Psoas muscle (tissue), 8 donors: ENCODE results near the gene SHF. TPM values are rescaled to one million over a fixed set of nuclear protein-coding genes. Genes with fewer than 3 reads are reported as not detected.

Source experiments
- ATAC-seq, 4 donors: fragments of 200-7000 bp; cut with Tn5 transposase; one replicate each; pipeline ENCODE4 v1.9.1; 2020; ENCODE audit warnings: moderate library complexity in 3 of 4, mild to moderate bottlenecking in 2 of 4
- DNase-seq, 2 donors: peaks; one replicate each; pipeline ENCODE4 v3.0.0-alpha.2; 2020
- H3K27ac ChIP-seq: fragments of 200-600 bp; one replicate; pipeline ENCODE4 v1.8.0; 2022
- H3K27me3 ChIP-seq, 3 donors: fragments of 200-600 bp in 1 of 3; one replicate each; pipeline versions ENCODE4 v1.6.1 to v1.8.0; 2013 to 2022; ENCODE audit warnings: low read length in 2 of 3, mild to moderate bottlenecking in 2 of 3, moderate library complexity in 1 of 3; ENCODE audit not compliant: insufficient read depth in 3 of 3
- H3K36me3 ChIP-seq, 2 donors: fragments of 200-600 bp in 1 of 2; one replicate each; pipeline versions ENCODE4 v1.6.1 to v1.8.0; 2013 to 2022; ENCODE audit warnings: low read depth in 1 of 2, mild to moderate bottlenecking in 1 of 2, moderate library complexity in 1 of 2; ENCODE audit not compliant: insufficient read depth in 1 of 2
- H3K4me1 ChIP-seq: fragments of 200-600 bp; one replicate; pipeline ENCODE4 v1.8.0; 2022
- H3K4me3 ChIP-seq: fragments of 200-600 bp; one replicate; pipeline ENCODE4 v1.8.0; 2022; ENCODE audit warnings: mild to moderate bottlenecking
- H3K9me3 ChIP-seq: fragments of 200-600 bp; one replicate; pipeline ENCODE4 v1.8.0; 2022
- WGBS, 3 donors: extraction: QIAGEN DNeasy Blood & Tissue Kit; methylation state at CpG; one replicate each; pipeline versions ENCODE4 v1.1.6 to v1.1.7; 2013; 5-methylcytosine and 5-hydroxymethylcytosine counted together
- intact Hi-C, 2 donors: fragments of 100-400 bp; cut with DNase I; formaldehyde crosslinking; loops; one replicate each; pipeline versions ENCODE4 v1.11.0 to v1.14.2; 2022
- polyA plus RNA-seq, 3 donors: library from polyadenylated mRNA; stranded (reverse); fragments of 200-250 nt; gene quantifications; one replicate each; pipeline ENCODE4 v1.2.3, GENCODE V29; 2013
- total RNA-seq, 4 donors: library from RNA; stranded (reverse); fragmentation: NEBNext Ultra II Directional in 2 of 4; extraction: Animal tissue kit (Norgen Biotek cat#: 25700) in 2 of 4; gene quantifications; one replicate each; pipeline versions ENCODE4 v1.2.1 to v1.2.4, GENCODE V29; 2021 to 2023
- TF ChIP-seq, protein P1 (sequence below): fragments of 200-600 bp; IDR thresholded peaks from one replicate; pipeline ENCODE4 v1.8.0; 2022; ENCODE audit warnings: antibody characterized with exemption
- donor health status: healthy with polysubstance abuse.
- donor health status: DM: no; HTN: no; CAD: no; lungs with moderate emphysema.
- donor health status: Bipolar disorder and iron deficiency.
- donor health status: healthy.
- donor health status: DM: yes; HTN: yes; CAD: no.
- donor health status: DM: no; HTN: no; CAD: no.
- donor health status: DM: no; HTN: no; CAD: no.
- donor health status: DM: yes; HTN: yes; CAD: no.

SHF gene
- total and polyA plus RNA-seq, 7 donors = 0.73 to 4.0 (median 1.7) TPM

DNA sequence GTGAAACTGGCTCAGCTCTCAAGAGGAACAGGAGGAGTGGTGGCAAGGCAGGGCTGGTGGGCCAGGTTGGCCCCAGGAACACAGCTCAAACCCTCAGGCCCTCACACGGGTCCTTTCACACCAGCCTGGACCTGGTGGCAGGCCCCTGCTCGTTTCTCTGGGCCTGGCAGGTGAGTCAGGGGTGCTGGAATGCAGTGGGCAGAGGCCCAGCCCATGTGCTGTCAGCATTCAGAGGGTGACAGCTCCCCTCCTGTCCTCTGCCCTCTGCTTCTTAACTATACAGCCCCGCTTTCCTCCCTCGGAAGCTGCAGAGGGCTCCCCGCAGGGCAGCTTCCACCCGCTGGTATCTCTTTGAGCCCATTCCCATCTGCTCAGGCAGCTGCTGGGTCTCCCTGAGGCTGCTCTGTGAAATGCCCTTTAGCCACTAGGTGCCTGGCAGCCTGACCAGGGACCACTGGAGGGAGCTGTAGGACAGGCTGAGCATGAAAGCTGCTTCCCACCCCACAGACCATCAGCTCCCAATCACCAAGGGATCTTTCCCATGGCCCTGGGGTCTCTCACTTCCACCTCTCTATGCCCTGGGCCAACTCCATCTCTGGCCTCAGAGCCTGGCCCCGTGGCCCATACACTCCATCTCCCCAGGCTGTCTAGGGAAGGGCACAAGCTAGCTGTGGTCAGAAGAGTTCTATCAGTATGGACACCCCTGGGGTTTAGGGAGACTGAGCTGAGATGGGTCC, 24.8 kb downstream of the SHF start:
- intact Hi-C loops = loop anchor here (2.0 to 10.0 kb wide), 3 partner anchors 234 to 432 kb away; no protein-coding TSS in a partner anchor
- H3K27ac ChIP-seq = no peak overlapping the region
- H3K36me3 ChIP-seq = no peaks in the 10 kb centered on the region
- H3K9me3 ChIP-seq = no peaks in the 10 kb centered on the region
- 5 to 8% (median 8%) methylated on average over 7 of the region's 7 CpGs for WGBS, 3 donors
- peak; percentile 76 to 86 for DNase-seq
- ATAC-seq = peak; percentile 76 to 79 (median 78)
- no peaks in the 10 kb centered on the region for H3K27me3 ChIP-seq
- TF ChIP-seq, protein P1, sequence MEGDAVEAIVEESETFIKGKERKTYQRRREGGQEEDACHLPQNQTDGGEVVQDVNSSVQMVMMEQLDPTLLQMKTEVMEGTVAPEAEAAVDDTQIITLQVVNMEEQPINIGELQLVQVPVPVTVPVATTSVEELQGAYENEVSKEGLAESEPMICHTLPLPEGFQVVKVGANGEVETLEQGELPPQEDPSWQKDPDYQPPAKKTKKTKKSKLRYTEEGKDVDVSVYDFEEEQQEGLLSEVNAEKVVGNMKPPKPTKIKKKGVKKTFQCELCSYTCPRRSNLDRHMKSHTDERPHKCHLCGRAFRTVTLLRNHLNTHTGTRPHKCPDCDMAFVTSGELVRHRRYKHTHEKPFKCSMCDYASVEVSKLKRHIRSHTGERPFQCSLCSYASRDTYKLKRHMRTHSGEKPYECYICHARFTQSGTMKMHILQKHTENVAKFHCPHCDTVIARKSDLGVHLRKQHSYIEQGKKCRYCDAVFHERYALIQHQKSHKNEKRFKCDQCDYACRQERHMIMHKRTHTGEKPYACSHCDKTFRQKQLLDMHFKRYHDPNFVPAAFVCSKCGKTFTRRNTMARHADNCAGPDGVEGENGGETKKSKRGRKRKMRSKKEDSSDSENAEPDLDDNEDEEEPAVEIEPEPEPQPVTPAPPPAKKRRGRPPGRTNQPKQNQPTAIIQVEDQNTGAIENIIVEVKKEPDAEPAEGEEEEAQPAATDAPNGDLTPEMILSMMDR = peak; percentile 86
- H3K4me3 ChIP-seq = no peak overlapping the region
- H3K4me1 ChIP-seq = no peaks in the 10 kb centered on the region

- no peaks in the 10 kb centered on the region for H3K27me3 ChIP-seq
- H3K4me3 ChIP-seq = no peak overlapping the region
- H3K27ac ChIP-seq = no peak overlapping the region
- 85 to 95% (median 88%) methylated on average over 14 of the region's 14 CpGs for WGBS, 3 donors
- intact Hi-C loops = loop anchor here (2.0 to 10.0 kb wide), 3 partner anchors 235 to 433 kb away; no protein-coding TSS in a partner anchor
- TF ChIP-seq, protein P1 = no peak
- ATAC-seq (no peak), DNase-seq (no peak)
- H3K4me1 ChIP-seq = no peaks in the 10 kb centered on the region
- H3K36me3 ChIP-seq = no peaks in the 10 kb centered on the region
- no peaks in the 10 kb centered on the region for H3K9me3 ChIP-seq
These were observed 26.1 kb downstream of the SHF start for GRCh38 chr15:45161666-45162065.

GRCh38 chr15:45157974-45158373, 29.8 kb downstream of the SHF start:
- TF ChIP-seq, protein P1 = no peak
- DNase-seq (no peak), ATAC-seq (no peak)
- intact Hi-C loops = no loop called here
- Histone ChIP-seq H3K9me3 (no peaks in the 10 kb centered on the region), H3K27me3 (no peaks in the 10 kb centered on the region), H3K4me3 (no peak overlapping the region), H3K27ac (no peak overlapping the region), H3K36me3 (no peaks in the 10 kb centered on the region), H3K4me1 (no peaks in the 10 kb centered on the region)
- 48 to 73% (median 73%) methylated on average over 1 of the region's 1 CpG for WGBS, 3 donors

- Histone ChIP-seq H3K27me3 (no peaks in the 10 kb centered on the region), H3K4me1 (no peaks in the 10 kb centered on the region), H3K27ac (no peak overlapping the region), H3K9me3 (no peaks in the 10 kb centered on the region), H3K4me3 (no peak overlapping the region), H3K36me3 (no peaks in the 10 kb centered on the region)
- intact Hi-C loops = no loop called here
- 71 to 74% (median 72%) methylated on average over 7 of the region's 7 CpGs for WGBS, 3 donors
- no peak for DNase-seq
- ATAC-seq = no peak
- TF ChIP-seq, protein P1 = no peak
These were observed 30.9 kb downstream of the SHF start for GRCh38 chr15:45156744-45157455.
